Hematopoietic multipotent progenitor cell treated with erythropoietin and hydrocortisone succinate and interleukin-3 and kit ligand, for 15 days (in vitro differentiated cells): ENCODE measurements around the gene CABP4.
"Not testable (repeated sequence)": the region's sequence is repeated elsewhere in the genome, so short reads cannot be mapped to it uniquely, and the experiment has no call there.

Source experiments
- DNase-seq: peaks from one replicate; pipeline ENCODE4 v3.0.0-alpha.2; 2015; ENCODE audit warnings: low spot score

The CABP4 gene

DNA sequence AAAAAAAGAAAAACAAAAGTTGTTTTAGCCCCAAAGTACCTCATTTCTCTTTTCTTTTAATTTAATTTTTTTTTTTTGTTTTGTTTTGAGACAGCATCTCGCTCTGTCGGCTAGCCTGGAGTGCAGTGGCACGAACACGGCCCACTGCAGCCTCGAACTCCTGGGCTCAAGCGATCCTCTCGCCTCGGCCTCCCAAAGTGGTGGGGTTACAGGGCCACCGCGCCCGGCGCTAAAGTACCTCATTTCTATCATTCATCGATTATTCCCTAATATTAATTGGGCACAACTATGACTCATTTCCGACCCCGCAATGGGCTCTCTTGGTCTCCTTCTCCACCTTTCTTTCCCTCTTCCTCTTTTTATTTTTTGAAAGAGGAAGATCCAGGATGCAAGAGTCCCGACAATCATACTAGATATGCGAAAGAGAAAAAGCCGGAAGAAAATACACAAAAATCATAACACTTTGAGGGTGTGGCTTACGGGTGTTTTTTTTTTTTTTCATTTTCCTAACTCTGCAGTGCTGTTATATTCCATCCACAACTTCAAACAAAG lies 27.2 kb downstream of the CABP4 start:
- DNase-seq: no peak

DNA sequence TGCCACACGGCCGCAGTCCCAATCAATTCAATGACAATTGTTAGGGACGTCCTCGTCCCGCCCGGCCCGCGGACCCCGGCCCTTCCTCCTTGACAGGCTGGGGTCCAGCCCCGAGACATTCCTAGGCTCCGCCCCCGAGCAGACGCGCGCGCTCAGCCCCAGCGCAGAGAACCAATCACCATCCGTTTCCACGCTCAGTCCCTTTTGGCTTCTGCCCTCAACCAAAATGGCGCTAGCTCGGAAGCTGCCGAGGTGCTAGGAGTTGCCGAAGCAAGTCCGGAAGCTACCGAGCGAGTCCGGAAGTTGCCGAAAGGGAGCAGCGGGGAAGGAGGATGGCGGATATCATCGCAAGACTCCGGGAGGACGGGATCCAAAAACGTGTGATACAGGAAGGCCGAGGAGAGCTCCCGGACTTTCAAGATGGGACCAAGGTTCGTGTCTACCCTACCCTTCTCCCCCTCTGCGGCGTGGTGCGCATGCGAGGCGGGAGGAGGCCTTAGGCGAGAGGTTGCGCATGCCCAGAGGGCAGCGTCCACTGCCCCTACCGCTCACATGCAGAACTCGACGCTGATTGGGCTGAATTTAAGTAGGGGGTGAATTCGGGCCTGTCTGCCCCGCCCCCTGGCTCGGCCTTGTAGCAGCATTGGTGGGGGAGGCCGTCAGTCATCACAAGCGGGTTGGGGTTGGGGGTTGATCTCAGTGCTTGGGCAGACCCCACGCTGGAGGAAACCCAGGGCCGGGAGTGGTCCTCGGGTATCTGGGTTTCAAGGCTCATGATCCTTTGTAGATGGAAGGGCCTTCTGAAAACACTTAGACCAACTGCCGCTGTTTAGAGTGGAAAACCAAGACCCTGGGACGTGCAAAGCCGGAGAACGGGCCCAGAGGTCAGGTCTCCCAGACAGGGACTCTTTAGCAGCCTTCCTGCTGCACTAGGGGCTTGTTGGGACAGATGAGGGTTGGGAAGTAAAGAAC lies 28.0 kb downstream of the CABP4 start, which contains the start of gene AIP:
Gene AIP, plus strand, starts transcription at position 200 of the 972 bp plus-strand sequence. Its CDS starts 133 bp downstream, at position 333.
- peak; percentile 98 for DNase-seq

DNA sequence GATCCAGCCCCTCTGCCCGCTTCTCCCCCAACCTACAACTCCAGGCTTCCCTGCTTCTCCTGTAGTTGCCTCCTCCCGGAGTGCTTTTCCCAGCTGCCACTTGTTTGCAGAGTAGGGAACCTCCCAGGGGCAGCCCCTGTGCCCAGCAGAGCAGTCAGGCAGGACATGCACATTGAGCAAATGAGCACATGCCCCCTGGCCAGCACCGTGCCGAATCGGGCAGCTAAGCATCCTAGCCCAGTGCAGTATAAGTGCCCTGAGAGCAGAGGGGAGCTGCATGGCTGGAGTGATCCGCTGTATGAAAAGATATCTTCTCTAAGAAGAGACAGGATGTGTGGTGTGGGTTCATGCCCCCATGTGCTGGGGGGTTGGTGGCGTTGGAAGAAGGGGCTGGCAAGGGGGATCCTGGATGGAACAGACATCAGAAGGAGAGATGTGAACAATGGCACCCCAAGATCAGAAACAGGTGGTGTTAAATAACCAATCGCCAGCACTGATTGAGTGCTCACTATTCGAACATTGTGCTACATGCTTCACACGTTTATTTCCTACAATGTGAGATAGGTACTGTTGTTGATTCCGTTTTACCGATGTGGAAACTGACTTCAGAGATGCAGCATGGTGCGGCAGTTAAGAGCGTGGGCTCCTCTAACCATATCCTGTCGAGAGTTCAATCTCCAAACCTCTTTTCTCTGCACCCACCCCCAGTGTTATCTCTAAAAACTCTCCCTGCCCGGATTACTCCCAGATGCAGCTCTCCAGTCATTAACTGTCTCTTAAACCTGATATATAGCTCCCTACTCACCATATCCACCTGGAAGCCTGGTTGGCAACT lies 28.9 kb downstream of the CABP4 start:
- DNase-seq: no peak

DNA sequence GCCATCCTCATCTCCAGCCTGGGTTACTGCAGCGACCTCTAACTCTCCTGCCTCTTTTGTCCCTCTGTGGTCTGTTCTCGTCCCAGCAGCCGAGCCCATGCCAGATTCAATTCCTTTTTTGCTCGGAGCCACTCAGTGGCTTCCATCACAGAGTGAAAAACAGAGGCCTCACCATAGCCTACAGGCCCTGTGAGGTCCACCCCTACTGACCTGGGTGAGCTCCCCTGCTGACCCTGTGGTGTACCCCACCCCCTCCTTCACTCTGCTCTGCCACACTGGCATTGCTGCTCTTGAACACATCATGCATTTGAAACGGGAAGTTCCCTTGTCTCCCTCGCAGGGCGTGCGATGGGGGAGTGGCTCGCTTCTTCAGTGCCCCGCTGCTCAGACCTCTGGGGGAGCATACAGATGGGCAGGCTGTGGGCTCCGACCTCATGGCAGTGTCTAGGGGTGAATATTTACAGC lies 29.7 kb downstream of the CABP4 start:
- DNase-seq: no peak

DNA sequence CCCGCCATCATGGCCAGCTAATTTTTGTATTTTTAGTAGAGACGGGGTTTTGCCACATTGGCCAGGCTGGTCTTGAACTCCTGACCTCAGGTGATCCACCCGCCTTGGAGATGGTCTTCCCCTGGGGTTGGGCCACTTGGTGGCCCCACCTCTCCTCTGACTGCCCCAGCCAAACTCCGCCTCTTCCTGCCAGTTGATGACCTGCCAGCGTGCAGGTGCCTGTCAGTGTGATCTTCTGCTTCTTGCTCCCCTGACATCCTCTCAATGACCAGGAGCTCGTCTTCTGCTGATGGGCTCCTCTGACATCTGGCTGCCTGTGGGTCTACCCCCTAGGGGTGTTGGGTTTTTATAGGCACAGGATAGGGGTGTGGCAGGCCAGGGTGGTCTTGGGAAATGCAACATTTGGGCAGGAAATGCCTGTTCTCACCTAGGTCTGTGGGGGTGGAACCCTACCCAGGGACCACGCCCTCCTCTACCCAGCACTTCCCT lies 30.8 kb downstream of the CABP4 start:
- DNase-seq: not testable (repeated sequence)

DNA sequence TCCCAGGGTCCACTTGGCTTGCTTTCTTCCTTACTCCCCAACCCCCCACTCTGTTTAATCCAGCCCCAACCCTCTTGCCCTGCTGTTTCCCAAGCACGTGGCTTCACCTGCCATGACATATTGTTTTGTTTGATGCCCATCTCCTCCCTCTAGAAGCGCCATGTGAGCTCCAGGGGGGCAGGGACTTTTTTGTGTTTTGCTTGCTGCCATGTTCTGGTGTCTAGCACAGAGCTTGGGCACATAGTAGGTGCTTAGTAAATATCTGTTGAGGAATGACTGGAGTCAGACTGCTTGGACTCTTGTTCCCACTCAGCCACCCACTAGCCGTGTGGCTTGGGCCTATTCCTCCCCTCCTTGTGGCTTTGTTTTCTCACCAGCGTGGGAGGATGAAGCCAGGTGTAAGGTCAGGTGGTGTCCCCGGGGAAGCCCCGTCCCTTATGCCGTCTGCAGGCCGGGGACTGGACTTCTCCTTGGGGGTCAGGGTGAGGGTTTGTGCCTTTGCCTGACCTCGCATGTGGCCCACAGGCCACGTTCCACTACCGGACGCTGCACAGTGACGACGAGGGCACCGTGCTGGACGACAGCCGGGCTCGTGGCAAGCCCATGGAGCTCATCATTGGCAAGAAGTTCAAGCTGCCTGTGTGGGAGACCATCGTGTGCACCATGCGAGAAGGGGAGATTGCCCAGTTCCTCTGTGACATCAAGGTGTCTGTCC lies 31.5 kb downstream of the CABP4 start:
- no peak for DNase-seq

DNA sequence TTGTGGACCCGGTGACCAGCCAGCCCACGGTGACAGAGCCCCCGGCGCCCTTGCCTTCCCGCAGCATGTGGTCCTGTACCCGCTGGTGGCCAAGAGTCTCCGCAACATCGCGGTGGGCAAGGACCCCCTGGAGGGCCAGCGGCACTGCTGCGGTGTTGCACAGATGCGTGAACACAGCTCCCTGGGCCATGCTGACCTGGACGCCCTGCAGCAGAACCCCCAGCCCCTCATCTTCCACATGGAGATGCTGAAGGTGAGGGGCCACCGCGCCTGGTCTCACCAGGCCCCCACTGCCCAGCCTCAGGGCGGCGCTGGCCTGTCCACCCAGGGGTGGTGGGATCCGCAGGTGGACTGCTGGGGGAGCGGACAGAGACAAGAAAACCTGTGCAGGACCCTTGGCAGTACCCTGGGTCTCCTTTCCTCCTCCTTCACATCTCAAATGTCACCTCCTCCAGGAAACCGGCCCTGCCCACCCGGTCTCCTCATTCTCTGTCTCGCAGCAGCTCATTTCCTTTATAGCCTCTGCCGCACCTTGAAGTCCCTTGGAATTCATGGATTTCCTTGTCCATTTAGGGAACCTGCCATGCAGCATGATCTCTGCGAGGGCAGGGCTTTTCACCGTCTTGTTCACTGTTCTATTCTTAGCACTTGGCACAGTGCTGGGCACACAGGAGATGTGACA lies 34.2 kb downstream of the CABP4 start:
- DNase-seq: no peak

DNA sequence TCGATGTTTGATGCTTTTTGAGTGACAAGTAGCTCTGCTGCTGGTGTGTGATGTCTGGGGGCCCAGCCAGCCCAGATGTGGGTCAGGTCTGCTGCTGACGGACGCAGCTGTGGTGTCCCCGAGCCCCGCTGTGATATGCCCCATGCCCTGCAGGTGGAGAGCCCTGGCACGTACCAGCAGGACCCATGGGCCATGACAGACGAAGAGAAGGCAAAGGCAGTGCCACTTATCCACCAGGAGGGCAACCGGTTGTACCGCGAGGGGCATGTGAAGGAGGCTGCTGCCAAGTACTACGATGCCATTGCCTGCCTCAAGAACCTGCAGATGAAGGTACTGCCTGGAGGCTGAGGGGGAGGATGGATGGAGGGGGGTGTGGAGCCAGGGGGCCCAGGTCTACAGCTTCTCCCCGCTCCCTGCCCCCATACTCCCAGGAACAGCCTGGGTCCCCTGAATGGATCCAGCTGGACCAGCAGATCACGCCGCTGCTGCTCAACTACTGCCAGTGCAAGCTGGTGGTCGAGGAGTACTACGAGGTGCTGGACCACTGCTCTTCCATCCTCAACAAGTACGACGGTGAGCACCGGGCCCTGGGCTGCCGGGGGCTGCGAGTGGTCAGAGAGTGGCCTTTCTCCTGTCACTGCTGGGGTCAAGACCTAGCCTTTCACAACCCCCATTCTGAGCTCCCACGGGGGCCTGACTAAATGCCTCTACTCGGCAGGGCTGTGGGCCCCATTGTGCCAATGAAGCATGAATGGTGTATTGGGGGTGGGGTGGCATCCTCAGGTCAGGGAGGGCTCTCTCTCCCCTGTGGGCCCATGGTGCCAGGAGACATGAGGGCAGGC lies 35.0 kb downstream of the CABP4 start:
- DNase-seq: no peak

DNA sequence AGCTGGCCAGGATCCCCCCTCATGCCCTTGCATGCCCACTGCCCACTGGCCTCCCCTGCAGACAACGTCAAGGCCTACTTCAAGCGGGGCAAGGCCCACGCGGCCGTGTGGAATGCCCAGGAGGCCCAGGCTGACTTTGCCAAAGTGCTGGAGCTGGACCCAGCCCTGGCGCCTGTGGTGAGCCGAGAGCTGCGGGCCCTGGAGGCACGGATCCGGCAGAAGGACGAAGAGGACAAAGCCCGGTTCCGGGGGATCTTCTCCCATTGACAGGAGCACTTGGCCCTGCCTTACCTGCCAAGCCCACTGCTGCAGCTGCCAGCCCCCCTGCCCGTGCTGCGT lies 35.5 kb downstream of the CABP4 start:
- DNase-seq: no peak

DNA sequence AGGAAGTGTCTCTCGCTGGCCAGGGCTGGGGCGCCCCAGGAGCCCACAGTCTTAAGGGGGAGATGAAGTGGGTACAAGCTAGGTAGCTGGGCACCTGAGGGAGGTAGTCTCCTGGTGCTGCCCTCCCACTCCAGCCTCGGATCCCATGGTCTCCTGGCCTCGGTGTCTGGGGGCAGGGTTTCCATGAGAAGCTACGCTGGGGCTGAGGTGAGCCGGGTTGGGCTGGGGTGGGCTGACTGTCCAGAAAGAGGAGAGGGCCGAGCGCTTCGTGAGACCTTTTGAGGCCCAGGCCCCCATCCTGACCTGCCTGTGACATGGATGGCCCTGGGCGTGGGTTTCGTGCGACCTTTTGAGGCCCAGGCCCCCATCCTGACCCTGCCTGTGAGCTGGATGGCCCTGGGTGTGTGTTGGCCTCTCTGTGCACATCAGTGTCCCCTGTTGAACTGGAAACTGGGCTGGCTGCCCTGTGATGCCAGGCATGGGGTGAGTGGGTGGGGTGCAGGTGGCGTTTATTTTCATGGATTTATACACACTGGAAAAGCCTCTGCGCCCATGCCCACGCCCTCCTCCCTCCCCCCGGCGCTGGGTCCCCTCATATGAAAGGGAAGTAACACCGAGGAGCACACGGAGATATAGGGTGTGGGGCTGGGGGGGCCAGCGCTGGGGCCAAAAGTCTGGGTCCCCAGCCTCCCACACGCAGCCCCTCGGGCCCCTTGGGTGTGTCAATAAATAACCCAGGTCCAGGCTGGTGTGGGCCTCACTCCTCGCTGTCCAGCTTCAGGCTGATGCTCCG lies 36.3 kb downstream of the CABP4 start:
- no peak for DNase-seq

DNA sequence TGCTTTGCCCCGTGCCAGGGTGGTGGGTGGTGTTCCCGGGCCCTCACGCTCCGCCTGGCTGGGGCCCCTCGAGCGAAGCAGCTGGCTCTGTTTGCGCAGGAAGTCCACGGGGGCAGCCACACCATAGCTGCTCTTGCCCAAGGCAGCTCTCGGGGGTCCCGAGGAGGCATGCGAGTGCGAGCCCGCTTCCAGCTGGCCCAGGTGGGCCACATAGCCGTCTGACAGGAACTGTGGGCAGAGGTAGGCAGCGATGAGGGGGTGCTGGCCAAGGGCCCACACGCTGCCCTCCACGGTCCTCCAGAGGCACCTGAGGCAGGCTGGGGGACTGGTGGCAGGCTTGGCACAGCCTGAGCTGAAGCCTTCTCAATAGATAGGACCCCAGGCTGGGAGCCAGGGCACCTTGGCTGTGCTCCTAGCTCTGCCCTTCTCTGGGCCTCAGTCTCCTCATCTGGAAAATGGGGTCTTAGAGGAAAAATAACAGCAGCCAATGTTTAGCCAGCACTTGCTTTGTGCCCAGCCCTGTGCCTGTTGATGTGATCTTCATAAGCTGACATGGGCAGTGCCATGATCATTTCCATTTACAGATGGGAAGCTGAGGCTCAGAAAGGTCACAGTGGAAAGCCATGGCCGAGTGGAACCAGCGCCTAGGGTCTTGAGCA lies 37.0 kb downstream of the CABP4 start:
- DNase-seq: no peak

DNA sequence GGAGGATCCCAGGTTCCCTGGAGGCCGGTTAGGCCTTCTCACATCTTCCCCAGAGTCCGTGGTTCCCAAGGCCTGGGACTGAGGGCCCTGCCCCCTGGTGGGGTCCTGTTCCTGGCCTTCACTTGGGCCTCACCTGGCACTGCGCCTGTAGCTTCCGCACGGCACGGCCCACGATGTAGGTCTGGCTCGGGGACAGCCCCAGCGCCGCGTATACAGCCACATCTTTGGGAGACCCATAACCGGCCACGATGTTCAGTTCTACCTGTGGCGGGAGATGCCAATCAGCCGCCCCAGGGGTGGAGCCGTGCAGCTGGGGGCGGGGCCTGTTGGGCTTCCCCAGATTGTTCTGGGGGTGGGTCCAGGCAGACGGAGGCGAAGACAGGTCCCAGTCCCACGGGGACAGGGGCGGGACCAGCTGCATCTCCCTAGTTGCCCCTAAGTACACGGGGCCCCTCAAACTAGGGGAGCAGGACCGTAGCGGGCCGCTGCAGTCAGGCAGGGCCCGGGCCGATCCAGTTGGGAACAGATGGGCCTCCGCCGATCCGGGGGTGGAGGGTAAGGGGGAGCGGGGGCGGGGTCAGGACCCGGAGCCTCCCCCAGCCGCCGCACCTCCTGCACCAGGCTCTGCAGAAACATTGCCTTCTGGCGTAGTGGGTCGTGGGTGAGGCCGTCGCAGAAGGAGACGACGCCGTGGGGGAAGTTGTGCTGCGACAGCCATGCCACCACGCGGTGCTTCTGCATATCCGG lies 37.8 kb downstream of the CABP4 start:
- no peak for DNase-seq

DNA sequence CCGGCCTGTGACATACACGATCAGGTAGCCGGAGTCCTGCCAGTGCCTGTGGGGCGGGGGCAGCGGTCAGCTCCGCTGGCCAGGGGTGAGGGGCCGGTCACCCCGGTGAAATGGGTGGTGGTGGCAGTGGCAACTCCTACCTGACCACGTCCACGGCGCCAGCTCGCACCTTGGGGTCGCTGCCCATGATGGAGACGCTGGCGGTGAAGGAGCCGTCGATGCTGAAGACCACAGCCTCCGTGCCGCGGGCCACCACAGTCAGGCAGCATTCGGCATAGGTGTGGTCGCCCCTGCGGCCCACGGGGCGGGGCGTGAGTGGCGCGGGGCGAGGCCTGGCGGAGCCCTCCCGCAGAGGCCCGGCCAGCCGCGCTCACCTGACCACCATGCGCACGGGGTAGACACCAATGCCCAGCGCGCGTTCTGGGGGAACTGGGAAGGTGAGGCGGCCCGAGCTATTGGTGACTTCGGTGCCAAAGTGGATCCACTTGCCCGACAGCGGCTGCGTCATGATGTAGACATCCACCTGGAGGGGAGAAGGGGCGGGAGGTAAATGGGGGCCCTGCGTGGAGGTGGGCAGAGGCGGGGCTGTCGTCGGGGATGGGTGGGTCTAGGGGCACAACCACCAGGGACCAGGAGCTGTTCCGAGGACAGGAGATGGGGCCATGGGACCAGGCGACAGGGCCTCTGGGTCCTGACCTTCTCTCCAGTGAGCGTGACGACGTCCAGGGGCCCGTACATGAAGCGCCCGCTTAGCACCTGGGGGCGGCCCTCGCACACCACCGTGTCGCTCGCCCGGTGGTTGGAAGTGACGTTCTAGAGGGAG lies 38.6 kb downstream of the CABP4 start:
- no peak for DNase-seq

DNA sequence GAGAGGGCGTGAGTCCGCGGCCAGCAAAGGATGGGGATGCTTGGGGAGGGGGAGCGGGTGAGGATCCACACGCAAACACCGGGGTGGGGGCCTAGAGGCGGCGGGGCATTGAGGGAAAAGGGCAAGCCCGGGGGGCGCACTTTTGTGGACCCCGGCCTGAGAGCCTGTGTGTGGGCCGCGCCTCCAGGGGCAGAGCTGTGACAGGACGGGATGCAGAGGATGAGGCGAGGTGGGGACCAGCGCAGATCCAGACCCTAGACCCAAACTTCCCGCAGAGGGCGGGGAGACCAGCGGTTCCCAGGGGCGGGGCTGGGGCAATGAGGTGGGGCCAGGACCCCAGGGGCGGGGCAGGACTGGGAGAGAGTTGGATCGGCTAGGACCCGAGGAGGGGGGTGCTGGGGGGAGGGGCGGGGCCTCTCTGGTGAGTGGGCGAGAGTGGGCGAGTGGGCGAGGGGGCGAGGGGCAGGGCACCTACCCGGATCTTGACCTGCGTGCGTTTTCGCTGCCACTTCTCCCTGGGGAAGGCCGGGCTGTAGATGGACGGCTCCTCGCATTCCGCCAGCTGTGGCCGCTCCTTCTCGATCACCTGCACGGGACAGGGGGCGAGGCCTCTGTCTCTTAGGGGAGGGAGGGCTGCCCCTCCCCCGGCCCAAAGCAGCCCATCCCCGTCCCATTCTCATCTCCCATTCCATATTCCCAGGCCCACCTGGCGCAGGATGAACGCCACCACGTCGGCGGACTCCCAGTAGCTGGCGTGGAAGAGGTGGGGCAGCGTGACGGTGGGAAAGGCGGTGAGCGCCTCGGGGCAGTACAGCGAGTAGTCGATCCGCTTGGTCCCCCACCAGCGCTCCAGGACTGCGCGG lies 39.4 kb downstream of the CABP4 start:
- no peak for DNase-seq

DNA sequence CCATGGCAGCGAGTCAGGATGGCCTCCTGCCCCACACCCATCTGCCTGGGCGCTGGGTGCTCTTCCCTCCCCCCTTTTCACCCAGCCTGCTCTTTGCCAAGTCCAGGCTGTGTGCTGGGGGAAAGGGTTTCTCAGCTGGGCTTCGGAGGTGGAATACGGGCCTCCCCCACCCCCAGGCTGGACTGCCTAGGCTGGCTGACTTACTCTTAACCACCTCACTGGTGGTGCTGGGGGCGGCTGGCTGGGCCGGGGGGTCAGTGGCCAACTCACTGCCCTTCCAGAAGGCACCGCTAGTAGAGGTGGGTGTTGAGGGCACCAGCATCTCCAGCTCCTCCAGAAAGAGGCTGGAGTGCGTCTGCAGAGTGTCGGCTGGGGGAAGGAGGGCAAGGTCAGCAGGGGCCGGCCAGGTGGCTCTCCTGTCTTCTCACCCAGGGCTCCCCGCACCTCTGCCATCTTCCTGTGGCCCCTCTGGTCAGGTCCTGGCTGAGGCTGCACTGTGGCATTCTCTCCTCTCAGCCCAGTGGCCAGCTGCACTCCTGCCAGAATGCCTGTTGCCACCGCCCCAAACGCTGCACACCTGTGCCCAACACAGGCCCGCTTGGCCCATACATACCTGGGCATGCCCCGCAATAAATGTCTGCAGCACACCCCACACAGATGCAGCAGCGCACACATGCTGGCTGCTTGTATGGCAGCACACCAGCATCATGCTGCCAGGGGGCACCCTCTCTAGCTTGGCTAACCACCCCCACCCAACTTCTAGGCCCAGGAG lies 40.3 kb downstream of the CABP4 start:
- no peak for DNase-seq
